Memory B cell (primary cell): ENCODE results near the gene NFIA.

ENCODE experiments used
- ATAC-seq: fragments of 150-1000 bp; cut with Tn5 transposase; 2 replicates; pipeline ENCODE4 v1.10.0; 2021; ENCODE audit warnings: low read depth, mild to moderate bottlenecking, moderate library complexity
- DNase-seq, 2 donors: peaks; one replicate each; pipeline ENCODE4 v3.0.0; 2022; ENCODE audit warnings: low spot score in 2 of 2
- H3K27ac Mint-ChIP-seq: one replicate; pipeline ENCODE4 v1.8.0; 2022; ENCODE audit warnings: mild to moderate bottlenecking, moderate library complexity, mixed read lengths
- H3K27me3 Mint-ChIP-seq: one replicate; pipeline ENCODE4 v1.8.0; 2022; ENCODE audit warnings: mixed read lengths
- H3K36me3 Mint-ChIP-seq: one replicate; pipeline ENCODE4 v1.8.0; 2022; ENCODE audit warnings: mild to moderate bottlenecking, mixed read lengths
- H3K4me1 Mint-ChIP-seq: one replicate; pipeline ENCODE4 v1.8.0; 2022; ENCODE audit warnings: mixed read lengths
- H3K4me3 Mint-ChIP-seq: one replicate; pipeline ENCODE4 v1.8.0; 2022; ENCODE audit warnings: mild to moderate bottlenecking, moderate library complexity, mixed read lengths
- H3K9me3 Mint-ChIP-seq: one replicate; pipeline ENCODE4 v1.8.0; 2022; ENCODE audit warnings: mixed read lengths

Gene NFIA

GRCh38 chr1:61227857-61228550, 145.6 kb downstream of the NFIA start:
- no peak overlapping the region for H3K27ac Mint-ChIP-seq
- H3K36me3 Mint-ChIP-seq, result no peaks in the 10 kb centered on the region
- H3K9me3 Mint-ChIP-seq, result no peaks in the 10 kb centered on the region
- H3K4me1 Mint-ChIP-seq, result no peaks in the 10 kb centered on the region
- H3K4me3 Mint-ChIP-seq, result no peak overlapping the region
- ATAC-seq (no peak), DNase-seq (no peak)
- peaks cover 4% of the 10 kb centered on the region for H3K27me3 Mint-ChIP-seq

DNA sequence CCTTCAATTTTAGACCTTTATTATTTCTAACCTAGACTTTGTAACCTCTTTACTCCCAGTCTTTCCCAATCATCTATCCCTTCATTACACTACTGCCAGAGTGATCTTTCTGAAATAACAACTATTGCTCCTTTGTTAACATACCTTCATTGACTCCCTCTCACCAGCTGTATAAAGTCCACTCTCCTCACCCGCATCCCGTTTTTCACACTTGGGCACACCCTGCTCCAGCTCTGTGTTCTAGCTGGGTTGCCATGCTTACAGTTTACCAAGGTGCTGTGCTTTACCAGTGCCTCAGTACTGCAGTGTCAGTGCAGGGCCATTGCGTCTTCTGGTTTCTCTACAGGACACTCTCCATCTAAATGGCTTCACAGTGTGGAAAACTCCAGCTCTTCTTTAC, 148.2 kb downstream of the NFIA start:
- H3K27me3 Mint-ChIP-seq, result peaks cover 3% of the 10 kb centered on the region
- peaks cover 2% of the 10 kb centered on the region for H3K9me3 Mint-ChIP-seq
- H3K27ac Mint-ChIP-seq, result no peak overlapping the region
- H3K36me3 Mint-ChIP-seq, result peaks cover 2% of the 10 kb centered on the region
- no peak for DNase-seq
- H3K4me1 Mint-ChIP-seq, result no peaks in the 10 kb centered on the region
- no peak for ATAC-seq
- no peak overlapping the region for H3K4me3 Mint-ChIP-seq

- Mint-ChIP-seq H3K4me3 (no peak overlapping the region), H3K9me3 (peaks cover 2% of the 10 kb centered on the region), H3K4me1 (no peaks in the 10 kb centered on the region), H3K36me3 (peaks cover 2% of the 10 kb centered on the region), H3K27me3 (peaks cover 3% of the 10 kb centered on the region), H3K27ac (no peak overlapping the region)
- no peak for ATAC-seq
- DNase-seq, result no peak
Observed at GRCh38 chr1:61231795-61232194, 149.4 kb downstream of the NFIA start.

- Mint-ChIP-seq H3K27ac (no peak overlapping the region), H3K9me3 (peaks cover 2% of the 10 kb centered on the region), H3K4me1 (no peaks in the 10 kb centered on the region), H3K4me3 (no peak overlapping the region), H3K27me3 (peaks cover 1% of the 10 kb centered on the region), H3K36me3 (peaks cover 2% of the 10 kb centered on the region)
- DNase-seq (no peak), ATAC-seq (no peak)
Observed at GRCh38 chr1:61233121-61233660, 150.8 kb downstream of the NFIA start.

- Mint-ChIP-seq H3K27ac (no peak overlapping the region), H3K4me1 (no peaks in the 10 kb centered on the region), H3K9me3 (peaks cover 2% of the 10 kb centered on the region), H3K36me3 (peaks cover 2% of the 10 kb centered on the region), H3K4me3 (no peak overlapping the region), H3K27me3 (peaks cover 1% of the 10 kb centered on the region)
- DNase-seq, result no peak
- no peak for ATAC-seq
Observed at GRCh38 chr1:61234587-61234919, 152.2 kb downstream of the NFIA start.

GRCh38 chr1:61237147-61237546, 154.8 kb downstream of the NFIA start:
- DNase-seq, result no peak
- H3K27ac Mint-ChIP-seq, result no peak overlapping the region
- peaks cover 1% of the 10 kb centered on the region for H3K27me3 Mint-ChIP-seq
- H3K4me1 Mint-ChIP-seq, result no peaks in the 10 kb centered on the region
- peaks cover 2% of the 10 kb centered on the region for H3K9me3 Mint-ChIP-seq
- ATAC-seq, result no peak
- no peak overlapping the region for H3K4me3 Mint-ChIP-seq
- H3K36me3 Mint-ChIP-seq, result peaks cover 2% of the 10 kb centered on the region

GRCh38 chr1:61237659-61238358, 155.4 kb downstream of the NFIA start:
- Mint-ChIP-seq H3K27ac (no peak overlapping the region), H3K36me3 (peaks cover 2% of the 10 kb centered on the region), H3K4me3 (no peak overlapping the region), H3K27me3 (peaks cover 1% of the 10 kb centered on the region), H3K4me1 (no peaks in the 10 kb centered on the region), H3K9me3 (peaks cover 2% of the 10 kb centered on the region)
- no peak for ATAC-seq
- no peak for DNase-seq

DNA sequence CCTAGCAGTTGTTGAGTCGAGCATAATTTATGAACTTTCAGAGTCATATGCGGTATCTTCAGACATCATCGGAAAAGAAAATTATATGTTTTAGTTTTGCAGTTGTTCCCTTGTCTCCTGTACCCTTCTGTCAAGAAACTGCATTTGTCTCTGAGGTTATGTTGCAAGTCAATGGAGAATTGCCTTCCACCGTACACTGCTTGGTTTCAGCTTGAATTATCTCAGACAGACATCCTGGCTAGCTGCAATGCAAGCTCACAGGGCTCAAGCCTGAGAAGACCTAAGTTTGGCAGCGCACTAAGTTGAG, 156.0 kb downstream of the NFIA start:
- Mint-ChIP-seq H3K27ac (no peak overlapping the region), H3K4me1 (no peaks in the 10 kb centered on the region), H3K4me3 (no peak overlapping the region), H3K27me3 (peaks cover 1% of the 10 kb centered on the region), H3K9me3 (peaks cover 2% of the 10 kb centered on the region), H3K36me3 (peaks cover 2% of the 10 kb centered on the region)
- ATAC-seq (no peak), DNase-seq (no peak)

DNA sequence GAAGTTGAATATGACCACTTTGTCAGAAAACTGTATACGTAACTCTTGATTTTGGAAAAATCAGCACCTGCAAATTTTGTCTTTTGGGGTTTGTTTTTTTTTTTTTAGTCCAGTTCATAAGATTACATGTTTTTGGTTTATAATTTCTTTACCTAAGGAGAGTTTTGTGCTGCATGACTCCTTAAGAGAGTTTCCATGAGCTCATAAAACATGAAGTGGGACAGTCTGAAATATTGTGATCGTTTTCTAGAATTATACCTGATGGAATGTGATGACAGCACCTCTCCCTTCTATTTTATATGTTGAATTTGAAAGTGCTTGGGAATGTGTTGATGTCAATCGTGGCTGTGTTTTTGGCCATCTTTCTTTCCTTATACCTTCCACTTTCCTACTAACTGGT, 158.5 kb downstream of the NFIA start:
- no peaks in the 10 kb centered on the region for H3K4me1 Mint-ChIP-seq
- H3K27ac Mint-ChIP-seq, result no peak overlapping the region
- no peaks in the 10 kb centered on the region for H3K36me3 Mint-ChIP-seq
- no peaks in the 10 kb centered on the region for H3K27me3 Mint-ChIP-seq
- H3K4me3 Mint-ChIP-seq, result no peak overlapping the region
- no peaks in the 10 kb centered on the region for H3K9me3 Mint-ChIP-seq
- no peak for DNase-seq
- ATAC-seq, result no peak

DNA sequence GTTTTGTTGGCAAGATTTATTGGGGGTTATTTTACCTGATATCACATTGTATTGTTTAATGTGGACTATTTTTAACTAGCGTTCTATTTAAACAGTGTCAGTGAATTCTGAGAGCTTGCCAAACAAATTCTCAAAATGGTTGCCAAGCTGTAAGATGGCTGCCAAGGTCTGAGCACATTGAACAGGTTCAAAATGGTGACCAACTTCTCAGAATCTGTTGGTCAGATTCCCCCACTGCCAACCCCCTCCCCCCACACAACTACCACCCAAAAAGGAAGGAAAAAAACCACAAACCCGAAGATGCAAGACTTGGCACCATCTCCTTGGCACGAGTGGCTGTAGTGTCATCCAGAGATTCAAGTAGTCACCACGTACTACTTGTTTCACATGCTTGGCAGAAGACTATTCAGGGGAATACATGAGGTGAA, 159.1 kb downstream of the NFIA start:
- DNase-seq, result no peak
- no peak overlapping the region for H3K4me3 Mint-ChIP-seq
- H3K4me1 Mint-ChIP-seq, result no peaks in the 10 kb centered on the region
- H3K36me3 Mint-ChIP-seq, result no peaks in the 10 kb centered on the region
- H3K27me3 Mint-ChIP-seq, result no peaks in the 10 kb centered on the region
- no peaks in the 10 kb centered on the region for H3K9me3 Mint-ChIP-seq
- H3K27ac Mint-ChIP-seq, result no peak overlapping the region
- ATAC-seq, result no peak

- Mint-ChIP-seq H3K4me1 (no peaks in the 10 kb centered on the region), H3K4me3 (no peak overlapping the region), H3K27ac (no peak overlapping the region), H3K9me3 (no peaks in the 10 kb centered on the region), H3K36me3 (no peaks in the 10 kb centered on the region), H3K27me3 (no peaks in the 10 kb centered on the region)
- no peak for ATAC-seq
- no peak for DNase-seq
Observed at GRCh38 chr1:61241973-61242381, 159.6 kb downstream of the NFIA start.

DNA sequence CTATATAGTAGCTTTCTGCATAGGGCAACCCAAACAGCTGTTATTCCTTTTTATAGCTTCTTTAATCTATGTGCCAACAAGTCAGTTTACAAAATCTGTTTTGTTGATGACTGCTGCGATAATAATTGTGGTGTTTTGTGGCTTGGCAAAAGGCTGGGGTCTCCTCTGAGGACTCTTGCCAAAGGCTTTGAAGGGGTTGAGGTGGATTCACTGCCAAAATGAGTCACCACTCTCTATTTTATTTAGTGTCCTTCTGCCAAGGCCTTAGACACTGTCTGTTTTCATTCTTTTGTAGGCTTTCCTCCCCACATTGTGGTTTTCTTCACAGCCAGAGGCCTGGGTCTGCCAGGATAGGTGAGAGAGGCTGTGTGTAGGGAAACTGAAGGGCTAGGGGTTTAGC, 161.8 kb downstream of the NFIA start:
- no peak overlapping the region for H3K27ac Mint-ChIP-seq
- H3K9me3 Mint-ChIP-seq, result no peaks in the 10 kb centered on the region
- DNase-seq (no peak), ATAC-seq (no peak)
- no peaks in the 10 kb centered on the region for H3K4me1 Mint-ChIP-seq
- H3K36me3 Mint-ChIP-seq, result no peaks in the 10 kb centered on the region
- no peaks in the 10 kb centered on the region for H3K27me3 Mint-ChIP-seq
- H3K4me3 Mint-ChIP-seq, result no peak overlapping the region

DNA sequence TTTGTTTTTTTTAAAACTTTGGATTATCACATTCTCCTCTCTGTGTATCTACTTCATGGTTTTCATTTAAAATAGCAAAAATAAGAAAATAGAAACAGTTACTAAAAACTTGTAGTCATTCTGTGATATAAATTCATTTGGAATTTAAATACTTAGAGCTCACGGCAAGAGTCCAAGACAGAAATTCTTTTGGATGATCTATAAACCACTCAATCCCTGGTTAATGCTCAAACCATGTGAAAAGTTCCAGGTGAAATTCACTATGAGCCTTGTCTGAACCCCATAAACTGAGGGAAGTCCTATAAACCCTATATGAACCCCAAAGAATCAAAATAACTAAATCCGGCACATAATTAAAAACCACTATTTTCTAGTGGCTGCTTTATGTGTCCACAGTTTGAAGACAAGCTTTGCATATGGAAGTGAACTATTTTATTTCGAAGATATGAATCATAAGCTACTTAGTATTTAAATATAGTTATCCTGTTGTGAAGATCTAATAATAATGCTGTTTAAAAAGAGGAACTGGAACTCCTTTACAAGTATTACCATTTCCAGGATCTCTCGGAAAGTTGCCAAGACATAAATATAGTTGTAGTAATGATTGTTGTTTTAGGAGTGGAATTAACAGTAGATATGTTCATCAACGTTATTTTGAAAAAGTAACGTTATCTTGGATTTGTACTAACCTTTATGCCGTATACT, 163.5 kb downstream of the NFIA start:
- no peak for DNase-seq
- no peaks in the 10 kb centered on the region for H3K4me1 Mint-ChIP-seq
- no peaks in the 10 kb centered on the region for H3K36me3 Mint-ChIP-seq
- no peak for ATAC-seq
- H3K27ac Mint-ChIP-seq, result no peak overlapping the region
- H3K9me3 Mint-ChIP-seq, result no peaks in the 10 kb centered on the region
- H3K27me3 Mint-ChIP-seq, result no peaks in the 10 kb centered on the region
- no peak overlapping the region for H3K4me3 Mint-ChIP-seq

- ATAC-seq (no peak), DNase-seq (no peak)
- Mint-ChIP-seq H3K4me1 (no peaks in the 10 kb centered on the region), H3K27ac (no peak overlapping the region), H3K4me3 (no peak overlapping the region), H3K27me3 (no peaks in the 10 kb centered on the region), H3K9me3 (no peaks in the 10 kb centered on the region), H3K36me3 (no peaks in the 10 kb centered on the region)
Observed at GRCh38 chr1:61247051-61247825, 164.9 kb downstream of the NFIA start.
